ENCODE results near the gene AURKB.

- TF ChIP-seq CTCF (IDR thresholded peaks at IDR 0.05; ENCODE audit: poor library complexity, severe bottlenecking) (no peak), EZH2 (IDR thresholded peaks at IDR 0.05; ENCODE audit: borderline replicate concordance, insufficient read depth, low read length, poor library complexity, severe bottlenecking) (no peak), POLR2AphosphoS5 (IDR thresholded peaks at IDR 0.05) (no peak), REST (IDR thresholded peaks at IDR 0.05; ENCODE audit: borderline replicate concordance) (no peak), MXI1 (conservative IDR thresholded peaks at IDR 0.05; ENCODE audit: poor library complexity, severe bottlenecking) (no peak)
These were observed 15.6 kb upstream of the AURKB start for GRCh38 chr17:8225813-8226535.
